Spleen (tissue), 11 donors: Measurements from ENCODE around the gene CHRDL2. TPM values are rescaled to one million over a fixed set of nuclear protein-coding genes. Genes with fewer than 3 reads are reported as not detected.

Experiments used
- DNase-seq: peaks from one replicate; pipeline ENCODE4 v3.0.0-alpha.2; 2020
- H3K27ac ChIP-seq, 8 donors: fragments of 200-600 bp; sonication (generic) in 7 of 8; 1 replicate in 4 of 8; 2 replicates in 4 of 8; pipeline versions ENCODE4 v1.5.0 to v1.8.0; 2016 to 2021; ENCODE audit warnings: inconsistent platforms in 4 of 8, mild to moderate bottlenecking in 4 of 8, moderate library complexity in 1 of 8
- H3K27me3 ChIP-seq, 7 donors: fragments of 200-600 bp; sonication (generic) in 6 of 7; replicated peaks in 1 of 7; 1 replicate in 4 of 7; 2 replicates in 3 of 7; pipeline versions ENCODE4 v1.5.0 to v1.8.0; 2016 to 2021; ENCODE audit warnings: inconsistent platforms in 3 of 7, mild to moderate bottlenecking in 1 of 7
- H3K36me3 ChIP-seq, 6 donors: fragments of 200-600 bp; sonication (generic) in 5 of 6; 1 replicate in 4 of 6; 2 replicates in 2 of 6; pipeline versions ENCODE4 v1.5.0 to v1.8.0; 2016 to 2021; ENCODE audit warnings: inconsistent platforms in 2 of 6
- H3K4me1 ChIP-seq, 6 donors: fragments of 200-600 bp; sonication (generic) in 5 of 6; 1 replicate in 3 of 6; 2 replicates in 3 of 6; pipeline versions ENCODE4 v1.5.0 to v1.8.0; 2016 to 2021; ENCODE audit warnings: inconsistent platforms in 3 of 6
- H3K4me3 ChIP-seq, 8 donors: fragments of 200-600 bp; sonication (generic) in 7 of 8; 1 replicate in 4 of 8; 2 replicates in 4 of 8; pipeline versions ENCODE4 v1.5.0 to v1.8.0; 2016 to 2021; ENCODE audit warnings: inconsistent platforms in 4 of 8, mild to moderate bottlenecking in 4 of 8, moderate library complexity in 2 of 8
- H3K9me3 ChIP-seq, 8 donors: fragments of 200-600 bp; sonication (generic) in 7 of 8; 1 replicate in 4 of 8; 2 replicates in 4 of 8; pipeline versions ENCODE4 v1.5.0 to v1.8.0; 2016 to 2021; ENCODE audit warnings: inconsistent platforms in 4 of 8
- CTCF ChIP-seq, 11 experiments: fragments of 200-600 bp in 7 of 11; fragments of 450-650 bp in 4 of 11; sonication (generic) in 4 of 11; IDR thresholded peaks in 8 of 11; conservative IDR thresholded peaks in 3 of 11; 1 replicate in 7 of 11; 2 replicates in 4 of 11; pipeline versions ENCODE4 v1.4.0 to v1.8.0; 2016 to 2021; ENCODE audit warnings: antibody characterized with exemption in 11 of 11, inconsistent platforms in 4 of 11, mild to moderate bottlenecking in 1 of 11
- POLR2A ChIP-seq, 3 donors: fragments of 450-650 bp; IDR thresholded peaks; one replicate each; pipeline ENCODE4 v1.5.1; 2017; ENCODE audit warnings: antibody characterized with exemption in 3 of 3, mild to moderate bottlenecking in 1 of 3
- POLR2AphosphoS5 ChIP-seq, 3 donors: sonication (generic); formaldehyde crosslinking; IDR thresholded peaks; one replicate each; pipeline ENCODE4 v1.5.1; 2017; ENCODE audit warnings: antibody characterized with exemption in 3 of 3
- WGBS, 5 donors: extraction: QIAGEN DNeasy Blood & Tissue Kit in 3 of 5; methylation state at CpG; one replicate each; pipeline versions ENCODE4 v1.1.5 to v1.1.7; 2013 to 2018; 5-methylcytosine and 5-hydroxymethylcytosine counted together
- intact Hi-C: fragments of 100-400 bp; cut with DNase I; formaldehyde crosslinking; loops from one replicate; pipeline ENCODE4 v1.15.0; 2023; ENCODE audit warnings: low total_unique reads
- polyA plus RNA-seq, 3 donors: library from polyadenylated mRNA; stranded (reverse); fragments of 200-250 nt; gene quantifications; one replicate each; pipeline ENCODE4 v1.2.1, GENCODE V29; 2013
- total RNA-seq, 7 donors: library from RNA; depleted of rRNA in 3 of 7; stranded (reverse); fragments of >200 nt in 3 of 7; fragmentation: NEBNext Ultra II Directional in 4 of 7; extraction: Animal tissue kit (Norgen Biotek cat#: 25700) in 4 of 7; gene quantifications; one replicate each; pipeline versions ENCODE4 v1.1.0 to v1.2.1, GENCODE V29; 2016 to 2021
- donor health status: healthy with polysubstance abuse.
- donor health status: DM: no; HTN: no; CAD: no; lungs with moderate emphysema.
- donor health status: DM: no; HTN: no; CAD: no.
- donor health status: Bipolar disorder and iron deficiency.
- donor health status: healthy.
- donor health status: DM: no; HTN: no; CAD: no.
- donor health status: DM: yes; HTN: yes; CAD: no.

CHRDL2 gene
- total and polyA plus RNA-seq, 10 donors, result 0.24 to 2.2 (median 1.5) TPM; not detected in 5

DNA sequence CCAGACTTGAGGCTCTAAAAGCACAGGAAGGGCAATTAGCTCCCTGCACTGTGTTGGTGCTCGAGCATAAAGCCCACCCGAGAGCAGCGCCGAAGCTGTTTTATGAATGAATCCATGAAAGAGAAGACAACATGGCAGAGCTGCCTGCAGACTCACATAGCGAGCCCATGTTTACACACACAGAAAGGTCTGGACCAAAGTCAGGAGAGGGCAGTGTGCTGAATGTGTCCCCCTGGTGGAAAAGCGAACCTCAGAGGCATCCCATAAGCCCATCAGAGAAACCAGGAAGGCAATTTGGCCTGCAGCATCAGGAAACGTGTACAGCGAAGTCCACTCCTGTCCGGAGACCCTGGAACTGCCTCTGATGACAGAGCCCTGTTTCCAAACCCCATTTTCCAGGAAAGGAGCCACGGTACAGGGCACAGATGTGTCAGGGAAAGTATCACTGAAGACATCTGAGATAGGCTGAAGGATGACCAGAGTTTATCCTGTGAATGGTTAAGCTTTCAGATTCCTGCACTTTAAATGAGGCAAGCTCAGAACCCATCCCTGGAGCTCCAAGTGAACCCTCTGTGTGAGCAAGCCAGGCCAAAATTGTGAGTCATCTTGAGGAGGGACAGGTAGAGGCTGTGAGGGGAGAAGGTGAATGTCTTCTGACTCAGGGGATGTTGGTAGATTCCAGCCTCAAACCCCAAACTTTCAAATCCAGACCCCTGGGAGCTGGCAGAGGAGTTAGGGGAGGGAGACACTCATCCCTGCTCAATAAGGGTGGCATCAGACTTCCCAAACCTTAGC, 36.9 kb downstream of the CHRDL2 start:
- Histone ChIP-seq H3K36me3 (no peaks in the 10 kb centered on the region), H3K4me1 (peaks cover 0 to 37% (median 21%) of the 10 kb centered on the region in 6 donors), H3K4me3 (no peak overlapping the region), H3K27ac (no peak overlapping the region), H3K27me3 (no peaks in the 10 kb centered on the region), H3K9me3 (no peaks in the 10 kb centered on the region)
- intact Hi-C loops, result no loop called here
- TF ChIP-seq POLR2AphosphoS5 (IDR thresholded peaks at IDR 0.05), result no peak
- no peak for TF ChIP-seq POLR2A (IDR thresholded peaks at IDR 0.05)
- no peak for TF ChIP-seq CTCF (IDR thresholded peaks at IDR 0.05 in 8 of 11, conservative IDR thresholded peaks at IDR 0.05 in 3 of 11)
- no peak for DNase-seq
- 71 to 88% (median 84%) methylated on average over 10 of the region's 10 CpGs for WGBS, 5 donors

GRCh38 chr11:74693531-74693930, 37.7 kb downstream of the CHRDL2 start:
- H3K9me3 ChIP-seq, result no peaks in the 10 kb centered on the region
- TF ChIP-seq POLR2A (IDR thresholded peaks at IDR 0.05), result no peak
- peaks cover 0 to 37% (median 21%) of the 10 kb centered on the region in 6 donors for H3K4me1 ChIP-seq
- no peak overlapping the region for H3K27ac ChIP-seq
- 69 to 89% (median 83%) methylated on average over 5 of the region's 5 CpGs for WGBS, 5 donors
- H3K36me3 ChIP-seq, result no peaks in the 10 kb centered on the region
- DNase-seq, result no peak
- intact Hi-C loops, result no loop called here
- H3K4me3 ChIP-seq, result no peak overlapping the region
- no peaks in the 10 kb centered on the region for H3K27me3 ChIP-seq

- H3K4me3 ChIP-seq, result no peak overlapping the region
- H3K36me3 ChIP-seq, result no peaks in the 10 kb centered on the region
- intact Hi-C loops, result no loop called here
- no peak for DNase-seq
- H3K4me1 ChIP-seq, result peaks cover 0 to 31% (median 13%) of the 10 kb centered on the region in 6 donors
- TF ChIP-seq POLR2AphosphoS5 (IDR thresholded peaks at IDR 0.05), result no peak
- no peak for TF ChIP-seq POLR2A (IDR thresholded peaks at IDR 0.05)
- no peak for TF ChIP-seq CTCF (IDR thresholded peaks at IDR 0.05 in 8 of 11, conservative IDR thresholded peaks at IDR 0.05 in 3 of 11)
- 35 to 63% (median 36%) methylated on average over 4 of the region's 4 CpGs for WGBS, 5 donors
- no peak overlapping the region for H3K27ac ChIP-seq
- no peaks in the 10 kb centered on the region for H3K27me3 ChIP-seq
- no peaks in the 10 kb centered on the region for H3K9me3 ChIP-seq
Measured at GRCh38 chr11:74691755-74692154, 39.5 kb downstream of the CHRDL2 start.

DNA sequence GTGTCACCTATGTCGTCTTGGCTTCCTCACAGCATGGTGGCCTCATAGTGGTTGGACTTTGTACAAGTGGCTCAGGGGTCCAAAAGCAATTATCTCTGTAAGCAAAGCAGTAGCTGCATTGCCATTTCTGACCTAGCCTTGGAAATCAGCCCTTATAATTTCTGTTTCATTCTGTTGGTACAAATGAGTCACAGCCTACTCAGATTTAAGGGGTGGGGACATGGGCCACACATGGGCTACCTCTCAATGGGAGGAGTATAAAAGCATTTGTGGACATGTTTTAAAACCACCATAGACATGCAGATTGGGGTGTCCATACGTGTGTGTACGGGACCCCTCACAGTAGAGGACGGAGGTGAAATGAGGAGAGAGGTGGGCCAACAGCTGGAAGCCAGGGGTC, 41.6 kb downstream of the CHRDL2 start:
- WGBS, 5 donors, result 92 to 97% (median 96%) methylated on average over 4 of the region's 4 CpGs

More for the DNA sequence above, 41.6 kb downstream of the CHRDL2 start:
- no peaks in the 10 kb centered on the region for H3K9me3 ChIP-seq
- H3K4me1 ChIP-seq, result peaks cover 0 to 26% (median 2%) of the 10 kb centered on the region in 6 donors
- no peak overlapping the region for H3K4me3 ChIP-seq
- no peaks in the 10 kb centered on the region for H3K36me3 ChIP-seq
- no peak overlapping the region for H3K27ac ChIP-seq
- H3K27me3 ChIP-seq, result peaks cover 0 to under 1% (median 0%) of the 10 kb centered on the region in 7 donors
- TF ChIP-seq POLR2A (IDR thresholded peaks at IDR 0.05) (no peak), CTCF (IDR thresholded peaks at IDR 0.05 in 8 of 11, conservative IDR thresholded peaks at IDR 0.05 in 3 of 11) (no peak), POLR2AphosphoS5 (IDR thresholded peaks at IDR 0.05) (no peak)
- intact Hi-C loops, result no loop called here
- DNase-seq, result peak; percentile 2
